Stimulated activated naive CD8-positive, alpha-beta T cell treated with anti-CD3 and anti-CD28 coated beads, Interleukin-15, amount 100 ng/mL, for 72 hours (primary cell): Measurements from ENCODE around the gene DVL2.

Experiments used
- ATAC-seq: fragments of 150-1000 bp; cut with Tn5 transposase; 2 replicates; pipeline ENCODE4 v1.10.0; 2021; ENCODE audit warnings: mild to moderate bottlenecking, moderate library complexity
- DNase-seq, 2 donors: peaks; one replicate each; pipeline ENCODE4 v3.0.0; 2021 to 2022
- H3K27ac Mint-ChIP-seq, 2 donors: one replicate each; pipeline ENCODE4 v1.8.0; 2022; ENCODE audit warnings: mild to moderate bottlenecking in 2 of 2, mixed read lengths in 2 of 2, moderate library complexity in 2 of 2
- H3K27me3 Mint-ChIP-seq: one replicate; pipeline ENCODE4 v1.8.0; 2022; ENCODE audit warnings: mixed read lengths
- H3K4me1 Mint-ChIP-seq: one replicate; pipeline ENCODE4 v1.8.0; 2022; ENCODE audit warnings: mild to moderate bottlenecking, mixed read lengths
- H3K4me3 Mint-ChIP-seq, 2 donors: one replicate each; pipeline ENCODE4 v1.8.0; 2022; ENCODE audit warnings: mild to moderate bottlenecking in 2 of 2, mixed read lengths in 2 of 2, moderate library complexity in 1 of 2
- H3K9me3 Mint-ChIP-seq, 2 donors: one replicate each; pipeline ENCODE4 v1.8.0; 2022; ENCODE audit warnings: mixed read lengths in 2 of 2

DVL2 gene

GRCh38 chr17:7234083-7234951, at the start of gene DVL2:
TSS of gene DVL2 (minus strand) at chr17:7234517. CDS start at chr17:7234262, 255 bp downstream.
- ATAC-seq (peak; percentile 64), DNase-seq (peak; percentile 91 to 94)
- H3K4me3 Mint-ChIP-seq = peak within 1 kb of the TSS; percentile 95 to 98
- H3K27me3 Mint-ChIP-seq = no peaks in the 10 kb centered on the region
- H3K4me1 Mint-ChIP-seq = peaks cover 74% of the 10 kb centered on the region
- H3K27ac Mint-ChIP-seq = peak within 1 kb of the TSS; percentile 96
- no peaks in the 10 kb centered on the region for H3K9me3 Mint-ChIP-seq

DNA sequence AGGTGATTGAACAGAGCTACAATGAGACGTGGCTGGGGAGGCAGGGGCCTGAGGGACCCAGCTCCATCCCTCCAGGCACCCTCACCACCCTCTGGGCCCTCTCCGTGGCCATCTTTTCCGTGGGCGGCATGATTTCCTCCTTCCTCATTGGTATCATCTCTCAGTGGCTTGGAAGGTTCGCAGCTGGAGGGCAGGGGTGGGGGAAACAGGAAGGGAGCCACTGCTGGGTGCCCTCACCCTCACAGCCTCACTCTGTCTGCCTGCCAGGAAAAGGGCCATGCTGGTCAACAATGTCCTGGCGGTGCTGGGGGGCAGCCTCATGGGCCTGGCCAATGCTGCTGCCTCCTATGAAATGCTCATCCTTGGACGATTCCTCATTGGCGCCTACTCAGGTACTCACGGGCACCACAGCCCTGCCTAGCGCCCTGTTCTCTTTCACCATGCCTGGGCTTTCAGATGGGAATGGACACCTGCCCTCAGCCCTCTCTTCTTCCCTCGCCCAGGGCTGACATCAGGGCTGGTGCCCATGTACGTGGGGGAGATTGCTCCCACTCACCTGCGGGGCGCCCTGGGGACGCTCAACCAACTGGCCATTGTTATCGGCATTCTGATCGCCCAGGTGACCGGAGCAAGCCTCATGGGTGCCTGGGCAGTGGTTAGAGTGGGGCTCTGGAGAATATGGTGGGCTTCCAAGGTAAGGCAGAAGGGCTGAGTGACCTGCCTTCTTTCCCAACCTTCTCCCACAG, 49.3 kb upstream of the DVL2 start:
- peak overlapping the region in 1 of 2 donors; percentile 27 for H3K27ac Mint-ChIP-seq
- H3K27me3 Mint-ChIP-seq = peaks cover 56% of the 10 kb centered on the region

GRCh38 chr17:7282752-7283321, 48.5 kb upstream of the DVL2 start:
- H3K4me1 Mint-ChIP-seq = peaks cover 39% of the 10 kb centered on the region
- no peaks in the 10 kb centered on the region for H3K9me3 Mint-ChIP-seq
- H3K27ac Mint-ChIP-seq = no peak overlapping the region
- ATAC-seq (no peak), DNase-seq (no peak)
- H3K4me3 Mint-ChIP-seq = peak overlapping the region in 1 of 2 donors; percentile 95
- H3K27me3 Mint-ChIP-seq = peaks cover 52% of the 10 kb centered on the region

More for the DNA sequence above, 49.3 kb upstream of the DVL2 start:
- H3K9me3 Mint-ChIP-seq = no peaks in the 10 kb centered on the region
- ATAC-seq (no peak), DNase-seq (no peak)
- no peak overlapping the region for H3K4me3 Mint-ChIP-seq
- peaks cover 39% of the 10 kb centered on the region for H3K4me1 Mint-ChIP-seq

GRCh38 chr17:7281953-7282751, 47.8 kb upstream of the DVL2 start:
- DNase-seq = no peak
- H3K27ac Mint-ChIP-seq = no peak overlapping the region
- peak overlapping the region; percentile 87 to 95 for H3K4me3 Mint-ChIP-seq
- no peak for ATAC-seq
- no peaks in the 10 kb centered on the region for H3K9me3 Mint-ChIP-seq
- peaks cover 45% of the 10 kb centered on the region for H3K27me3 Mint-ChIP-seq
- H3K4me1 Mint-ChIP-seq = peaks cover 39% of the 10 kb centered on the region

GRCh38 chr17:7281074-7281952, 47.0 kb upstream of the DVL2 start, which contains the start of gene SLC2A4:
TSS of gene SLC2A4 (plus strand) at chr17:7281718. CDS start at chr17:7281935, 217 bp downstream.
- no peaks in the 10 kb centered on the region for H3K9me3 Mint-ChIP-seq
- H3K27ac Mint-ChIP-seq = peak within 1 kb of the TSS; percentile 31 to 72
- peaks cover 39% of the 10 kb centered on the region for H3K4me1 Mint-ChIP-seq
- H3K27me3 Mint-ChIP-seq = peaks cover 45% of the 10 kb centered on the region
- ATAC-seq (peak; percentile 80), DNase-seq (peak; percentile 80 to 88)
- H3K4me3 Mint-ChIP-seq = peak within 1 kb of the TSS; percentile 87 to 95

- H3K27ac Mint-ChIP-seq = peak overlapping the region; percentile 20 to 72
- peaks cover 39% of the 10 kb centered on the region for H3K4me1 Mint-ChIP-seq
- H3K27me3 Mint-ChIP-seq = peaks cover 45% of the 10 kb centered on the region
- no peaks in the 10 kb centered on the region for H3K9me3 Mint-ChIP-seq
- ATAC-seq = peak; percentile 87
- peak overlapping the region; percentile 87 to 95 for H3K4me3 Mint-ChIP-seq
- DNase-seq = peak; percentile 68 to 89
Measured at GRCh38 chr17:7280519-7281073, 46.3 kb upstream of the DVL2 start.

- no peak for DNase-seq
- Mint-ChIP-seq H3K4me3 (no peak overlapping the region), H3K9me3 (no peaks in the 10 kb centered on the region), H3K27me3 (peaks cover 43% of the 10 kb centered on the region), H3K27ac (no peak overlapping the region), H3K4me1 (peaks cover 39% of the 10 kb centered on the region)
- no peak for ATAC-seq
Measured at GRCh38 chr17:7279448-7279847, 45.1 kb upstream of the DVL2 start.

GRCh38 chr17:7266784-7267183, 32.5 kb upstream of the DVL2 start:
- no peak overlapping the region for H3K4me3 Mint-ChIP-seq
- no peak overlapping the region for H3K27ac Mint-ChIP-seq
- ATAC-seq (no peak), DNase-seq (no peak)
- H3K9me3 Mint-ChIP-seq = no peaks in the 10 kb centered on the region
- peaks cover 25% of the 10 kb centered on the region for H3K4me1 Mint-ChIP-seq
- peaks cover 26% of the 10 kb centered on the region for H3K27me3 Mint-ChIP-seq

DNA sequence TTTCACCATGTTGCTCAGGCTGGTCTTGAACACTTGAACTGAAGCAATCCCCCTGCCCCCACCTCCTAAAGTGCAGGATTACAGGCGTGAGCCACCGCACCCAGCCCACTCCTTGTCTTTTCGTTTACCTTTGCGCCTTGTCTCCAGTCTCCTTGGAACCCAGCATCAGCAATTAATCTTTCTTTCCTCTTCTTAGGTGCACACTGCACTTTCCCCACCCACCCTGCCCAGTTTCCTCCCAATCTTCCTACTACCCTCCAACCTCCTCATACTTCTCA, 29.4 kb upstream of the DVL2 start:
- no peaks in the 10 kb centered on the region for H3K9me3 Mint-ChIP-seq
- no peak overlapping the region for H3K27ac Mint-ChIP-seq
- DNase-seq = no peak
- no peak for ATAC-seq
- H3K27me3 Mint-ChIP-seq = peaks cover 28% of the 10 kb centered on the region
- H3K4me1 Mint-ChIP-seq = peaks cover 50% of the 10 kb centered on the region
- peak overlapping the region; percentile 70 to 84 for H3K4me3 Mint-ChIP-seq

GRCh38 chr17:7262935-7263800, 28.9 kb upstream of the DVL2 start:
- ATAC-seq = no peak
- H3K4me3 Mint-ChIP-seq = peak overlapping the region; percentile 70 to 84

GRCh38 chr17:7262192-7262934, 28.0 kb upstream of the DVL2 start, which contains the start of gene CLDN7:
TSS of gene CLDN7 (minus strand) at chr17:7262478. CDS start at chr17:7262043, 435 bp downstream.
- DNase-seq (no peak), ATAC-seq (no peak)
- Mint-ChIP-seq H3K27me3 (peaks cover 28% of the 10 kb centered on the region), H3K27ac (peak within 1 kb of the TSS; percentile 64 to 74), H3K9me3 (no peaks in the 10 kb centered on the region), H3K4me1 (peaks cover 54% of the 10 kb centered on the region), H3K4me3 (peak within 1 kb of the TSS; percentile 83 to 84)

More at GRCh38 chr17:7262935-7263800, 28.9 kb upstream of the DVL2 start:
- Mint-ChIP-seq H3K9me3 (no peaks in the 10 kb centered on the region), H3K4me1 (peaks cover 54% of the 10 kb centered on the region), H3K27me3 (peaks cover 28% of the 10 kb centered on the region), H3K27ac (peak overlapping the region; percentile 4 to 54)
- DNase-seq = no peak

- Mint-ChIP-seq H3K27ac (peak overlapping the region; percentile 64 to 91), H3K4me3 (peak overlapping the region; percentile 82 to 83), H3K4me1 (peaks cover 54% of the 10 kb centered on the region), H3K27me3 (peaks cover 28% of the 10 kb centered on the region), H3K9me3 (no peaks in the 10 kb centered on the region)
- peak in 1 of 2 donors; percentile 55 for DNase-seq
- ATAC-seq = peak; percentile 78
Measured at GRCh38 chr17:7261379-7262191, 27.3 kb upstream of the DVL2 start.
